ENCODE measurements around the gene MRPL44.

- TF ChIP-seq CTCF (IDR thresholded peaks at IDR 0.05) = no peak
- no peak for TF ChIP-seq EZH2 (IDR thresholded peaks at IDR 0.05)
- TF ChIP-seq EZH2phosphoT487 (IDR thresholded peaks at IDR 0.05) = no peak
Measured at GRCh38 chr2:223996391-223996790, 39.1 kb downstream of the MRPL44 start.
